ENCODE results near the gene HYPK. TPM values are rescaled to one million over a fixed set of nuclear protein-coding genes. Genes with fewer than 3 reads are reported as not detected.

Gene HYPK
- total RNA-seq, 4 donors from 2014 or later: 13.0 to 38.0 (median 21.5) TPM

DNA sequence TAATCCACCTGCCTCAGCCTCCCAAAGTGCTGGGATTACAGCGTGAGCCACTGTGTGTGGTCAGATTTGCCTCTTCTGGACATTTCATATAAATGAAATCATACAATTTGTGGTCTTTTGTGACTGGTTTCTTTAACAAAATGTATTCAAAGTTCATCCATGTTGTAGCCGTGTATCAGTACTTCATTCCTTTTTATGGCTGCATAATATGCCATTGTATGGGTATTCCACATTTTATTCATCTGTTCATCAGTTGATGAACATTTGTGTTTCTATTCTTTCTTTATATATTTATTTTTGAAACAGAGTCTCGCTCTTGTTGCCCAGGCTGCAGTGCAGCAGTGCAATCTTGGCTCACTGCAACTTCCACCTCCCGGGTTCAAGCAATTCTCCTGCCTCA is 52.2 kb downstream of the HYPK start:
- TF ChIP-seq POLR2A (IDR thresholded peaks at IDR 0.05): no peak
- no peak for TF ChIP-seq CTCF (IDR thresholded peaks at IDR 0.05)
- Histone ChIP-seq H3K4me1 (no peaks in the 10 kb centered on the region), H3K9me3 (no peaks in the 10 kb centered on the region), H3K36me3 (peaks cover 0 to 11% (median 0%) of the 10 kb centered on the region in 3 donors), H3K27ac (no peak overlapping the region), H3K4me3 (no peak overlapping the region), H3K27me3 (no peaks in the 10 kb centered on the region)
- DNase-seq: no peak

Small RNAs within 50 kb of the gene (small RNA-seq; reads per million reads assigned to genes)
- 0 reads per million in 2 donors for gene MIR1282

Other genes starting within 250 kb of the HYPK start
- gene PPIP5K1, start 210.4 kb upstream of the HYPK start, total RNA-seq: 100 to 1,000 TPM in 3 of 4 donors, 10 to 100 TPM in 1; 84.9 to 380 (median 260) TPM
- gene CKMT1B, start 206.6 kb upstream of the HYPK start, total RNA-seq: 100 to 1,000 TPM in 3 of 4 donors, 10 to 100 TPM in 1; 74.3 to 134 (median 111) TPM
- gene STRC, start 181.8 kb upstream of the HYPK start, total RNA-seq: 1 to 10 TPM in 2 of 4 donors, under 1 TPM in 1, not detected in 1; 0.35 to 7.4 (median 4.7) TPM
- 10 to 100 TPM in 3 of 4 donors, 1 to 10 TPM in 1; 9.3 to 28.1 (median 21.0) TPM for gene CATSPER2, start 151.8 kb upstream of the HYPK start, total RNA-seq
- 100 to 1,000 TPM in 3 of 4 donors, 10 to 100 TPM in 1; 96.0 to 147 (median 109) TPM for gene CKMT1A, start 106.7 kb upstream of the HYPK start, total RNA-seq
- gene PDIA3, start 54.2 kb upstream of the HYPK start, total RNA-seq: 100 to 1,000 TPM in 2 of 4 donors, 10 to 100 TPM in 2; 28.9 to 136 (median 106) TPM
- 10 to 100 TPM; 34.7 to 84.1 (median 73.2) TPM for gene ELL3, start 23.6 kb upstream of the HYPK start, total RNA-seq
- gene SERF2, start 8.3 kb upstream of the HYPK start, total RNA-seq: 100 to 1,000 TPM; 647 to 897 (median 711) TPM
- gene SERINC4, start 379 bp upstream of the HYPK start, total RNA-seq: not detected
- gene MFAP1, start 24.1 kb downstream of the HYPK start, total RNA-seq: 10 to 100 TPM in 2 of 4 donors, 1 to 10 TPM in 2; 6.1 to 21.7 (median 10.4) TPM
- gene WDR76, start 26.4 kb downstream of the HYPK start, total RNA-seq: 10 to 100 TPM in 1 of 4 donors, 1 to 10 TPM in 3; 2.7 to 21.5 (median 4.1) TPM

Measured in Peyer's patch (tissue), 4 donors.